Osteoblast (primary cell): ENCODE results near the gene DNAH17. TPM values are rescaled to one million over a fixed set of nuclear protein-coding genes. Genes with fewer than 3 reads are reported as not detected.

Experiments
- DNase-seq: peaks from one replicate; pipeline ENCODE4 v3.0.0; 2011; ENCODE audit warnings: low spot score, mixed read lengths; ENCODE audit not compliant: insufficient read length; ENCODE audit errors: missing footprints
- H2AFZ ChIP-seq: 2 replicates; pipeline ENCODE4 v1.6.0; 2011; ENCODE audit warnings: mild to moderate bottlenecking, low read length
- H3K27ac ChIP-seq: 2 replicates; pipeline ENCODE4 v1.5.1; 2011; ENCODE audit warnings: mild to moderate bottlenecking, low read depth, low read length, moderate library complexity
- H3K27me3 ChIP-seq: 2 replicates; pipeline ENCODE4 v1.6.0; 2012; ENCODE audit warnings: mild to moderate bottlenecking, control low read depth, inconsistent platforms, low read length, moderate library complexity; ENCODE audit not compliant: insufficient read depth
- H3K36me3 ChIP-seq: 2 replicates; pipeline ENCODE4 v1.5.1; 2011; ENCODE audit warnings: mild to moderate bottlenecking, low read length, control low read depth, moderate library complexity; ENCODE audit not compliant: insufficient read depth
- H3K4me1 ChIP-seq: 2 replicates; pipeline ENCODE4 v1.5.1; 2011; ENCODE audit warnings: mild to moderate bottlenecking, low read length, control low read depth, moderate library complexity; ENCODE audit not compliant: insufficient read depth
- H3K4me2 ChIP-seq: 2 replicates; pipeline ENCODE4 v1.6.0; 2011; ENCODE audit warnings: mild to moderate bottlenecking, low read length; ENCODE audit not compliant: insufficient read depth
- H3K4me3 ChIP-seq: fragments of 200-600 bp; sonication (generic); 3 replicates; pipeline ENCODE4 v1.5.1; 2012; ENCODE audit warnings: mild to moderate bottlenecking, low read length, inconsistent platforms; ENCODE audit not compliant: insufficient read depth
- H3K79me2 ChIP-seq: 2 replicates; pipeline ENCODE4 v1.6.0; 2012; ENCODE audit warnings: mild to moderate bottlenecking, low read length, control low read depth, inconsistent platforms; ENCODE audit not compliant: insufficient read depth
- H3K9me3 ChIP-seq: 2 replicates; pipeline ENCODE4 v1.5.1; 2011; ENCODE audit warnings: low read depth, low read length, control low read depth
- H4K20me1 ChIP-seq: 2 replicates; pipeline ENCODE4 v1.6.0; 2012; ENCODE audit warnings: mild to moderate bottlenecking, low read length, control low read depth; ENCODE audit not compliant: insufficient read depth
- CTCF ChIP-seq: IDR thresholded peaks from 2 replicates; pipeline ENCODE4 v1.5.1; 2011; ENCODE audit warnings: mild to moderate bottlenecking, low read depth, low read length, moderate library complexity; ENCODE audit errors: extremely low read depth
- total RNA-seq: library from RNA; depleted of rRNA; stranded (reverse); fragments of >200 nt; gene quantifications from 2 replicates; pipeline ENCODE4 v1.2.3, GENCODE V29; 2012

Gene DNAH17
- total RNA-seq, 1 donor, result under 0.01 TPM

GRCh38 chr17:78398390-78398789 lies 178.8 kb downstream of the DNAH17 start:
- no peak overlapping the region for H3K4me2 ChIP-seq
- peak overlapping the region; percentile 83 for H3K27ac ChIP-seq
- H3K4me1 ChIP-seq, result peaks cover 33% of the 10 kb centered on the region
- H4K20me1 ChIP-seq, result peaks cover 26% of the 10 kb centered on the region
- H2AFZ ChIP-seq, result no peak overlapping the region
- H3K9me3 ChIP-seq, result no peaks in the 10 kb centered on the region
- no peaks in the 10 kb centered on the region for H3K27me3 ChIP-seq
- TF ChIP-seq CTCF, result no peak
- peaks cover 65% of the 10 kb centered on the region for H3K79me2 ChIP-seq
- no peak overlapping the region for H3K4me3 ChIP-seq
- H3K36me3 ChIP-seq, result peaks cover 63% of the 10 kb centered on the region
- no peak for DNase-seq

GRCh38 chr17:78397681-78398101 lies 179.5 kb downstream of the DNAH17 start:
- DNase-seq, result peak; percentile 98
- Histone ChIP-seq H3K27me3 (no peaks in the 10 kb centered on the region), H3K4me2 (peak overlapping the region; percentile 38), H3K36me3 (peaks cover 59% of the 10 kb centered on the region), H2AFZ (no peak overlapping the region), H3K27ac (peak overlapping the region; percentile 83), H3K4me1 (peaks cover 33% of the 10 kb centered on the region), H4K20me1 (peaks cover 26% of the 10 kb centered on the region), H3K4me3 (no peak overlapping the region), H3K9me3 (no peaks in the 10 kb centered on the region), H3K79me2 (peaks cover 64% of the 10 kb centered on the region)
- TF ChIP-seq CTCF, result no peak

DNA sequence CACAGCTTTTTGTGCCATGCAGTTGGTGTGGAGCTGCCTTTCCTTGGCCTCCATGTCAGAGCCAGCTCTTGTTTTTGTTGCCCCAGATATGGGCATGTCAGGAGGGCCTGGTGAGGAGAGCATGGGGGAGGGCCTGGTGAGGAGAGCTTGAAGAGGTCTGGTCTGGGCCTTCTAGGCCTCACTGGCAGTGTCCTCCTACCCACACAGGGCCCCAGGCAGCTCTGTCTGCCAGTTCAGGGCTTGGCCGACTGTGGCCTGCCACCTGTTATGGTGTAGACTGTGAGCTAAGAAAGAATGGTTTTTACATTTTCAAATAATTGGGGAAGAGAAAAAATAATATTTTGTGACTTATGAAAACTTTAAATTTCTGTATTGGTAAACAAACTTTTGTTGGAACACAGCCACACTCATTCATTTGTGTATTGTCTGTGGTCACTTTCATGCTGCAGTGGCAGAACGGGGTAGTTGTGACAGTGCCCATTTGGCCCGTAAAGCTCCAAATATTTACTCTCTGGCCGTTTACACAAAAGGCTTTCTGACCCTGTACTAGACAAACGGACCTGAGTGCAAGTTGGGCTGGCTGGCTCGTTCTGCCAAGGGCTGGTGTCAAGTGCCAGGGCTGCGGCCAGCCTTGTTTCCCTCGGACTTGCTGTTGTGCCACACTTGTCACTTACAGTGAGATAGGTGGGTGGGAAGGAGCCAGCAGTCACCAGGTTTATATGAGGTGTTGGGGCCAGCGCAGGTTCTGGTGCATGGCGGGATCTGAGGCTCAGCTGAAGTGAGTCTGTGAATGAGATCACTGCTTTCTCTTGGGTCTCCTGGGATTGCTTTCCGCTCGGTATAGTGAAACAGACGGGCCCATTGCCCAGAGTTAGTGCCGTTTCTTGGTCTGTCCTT lies 180.5 kb downstream of the DNAH17 start:
- H3K4me1 ChIP-seq, result peaks cover 38% of the 10 kb centered on the region
- peaks cover 74% of the 10 kb centered on the region for H3K79me2 ChIP-seq

More for the DNA sequence above, 180.5 kb downstream of the DNAH17 start:
- Histone ChIP-seq H2AFZ (no peak overlapping the region), H3K36me3 (peaks cover 51% of the 10 kb centered on the region), H3K9me3 (no peaks in the 10 kb centered on the region), H3K27ac (peak overlapping the region; percentile 83), H4K20me1 (peaks cover 26% of the 10 kb centered on the region), H3K4me3 (no peak overlapping the region), H3K27me3 (no peaks in the 10 kb centered on the region), H3K4me2 (peak overlapping the region; percentile 38)
- TF ChIP-seq CTCF, result no peak
- peak; percentile 95 for DNase-seq
